ENCODE measurements around the gene MPV17L2. TPM values are rescaled to one million over a fixed set of nuclear protein-coding genes. Genes with fewer than 3 reads are reported as not detected.

Gene MPV17L2
- total and polyA plus RNA-seq, 10 of the 15 experiments (the other 5 are each of a cell fraction or from before 2014, with no cell fraction given) = 5.1 to 57.2 (median 22.9) TPM

GRCh38 chr19:18152817-18153555, 40.0 kb upstream of the MPV17L2 start, which contains the start of gene PIK3R2 (continued):
- TF ChIP-seq CTCF (IDR thresholded peaks at IDR 0.05 in 2 of 3, conservative IDR thresholded peaks at IDR 0.05 in 1 of 3; ENCODE audit: control insufficient read depth in 2 of 3, extremely low read depth in 1 of 3, insufficient read depth in 1 of 3, low read depth in 3 of 3, low read length in 3 of 3) (no peak; a peak in 1 of 6 replicates), CBX3 (IDR thresholded peaks at IDR 0.05; ENCODE audit: borderline replicate concordance, low read depth) (no peak), RAD21 (IDR thresholded peaks at IDR 0.05; ENCODE audit: insufficient read depth, low read depth, low read length) (no peak), ATF3 (IDR thresholded peaks at IDR 0.05; ENCODE audit: borderline replicate concordance, extremely low read depth, low read depth, low read length) (no peak), CBFB (IDR thresholded peaks at IDR 0.05; ENCODE audit: low read depth) (no peak), SIN3A (IDR thresholded peaks at IDR 0.05; ENCODE audit: low read depth, low read length) (no peak; the same call in 1 of the 2 replicates), HDAC2 (IDR thresholded peaks at IDR 0.05) (no peak), HDGF (IDR thresholded peaks at IDR 0.05) (peak; percentile 26; the same call in 1 of the 2 replicates), EP300 (IDR thresholded peaks at IDR 0.05; ENCODE audit: borderline replicate concordance in 1 of 2, control insufficient read depth in 1 of 2, low read depth in 2 of 2, low read length in 2 of 2) (0 out of 4 replicates have a peak, but pooled peaks of 1 of the 2 experiments have one; percentile 2), TBL1XR1 (IDR thresholded peaks at IDR 0.05; ENCODE audit: low read depth, low read length) (peak; percentile 80; the same call in 1 of the 2 replicates), TCF7 (IDR thresholded peaks at IDR 0.05; ENCODE audit: borderline replicate concordance) (no peak), ZBED1 (IDR thresholded peaks at IDR 0.05; ENCODE audit: borderline replicate concordance) (no peak), SIX5 (IDR thresholded peaks at IDR 0.05; ENCODE audit: low read depth, low read length, severe bottlenecking) (no peak), BMI1 (IDR thresholded peaks at IDR 0.05; ENCODE audit: borderline replicate concordance) (no peak), CEBPZ (IDR thresholded peaks at IDR 0.05; ENCODE audit: low read depth, low read length) (no peak), SRF (IDR thresholded peaks at IDR 0.05; ENCODE audit: low read depth in 2 of 2, low read length in 2 of 2) (no peak), HCFC1 (IDR thresholded peaks at IDR 0.05; ENCODE audit: low read length) (peak; percentile 15; the same call in 1 of the 2 replicates), SP1 (IDR thresholded peaks at IDR 0.05; ENCODE audit: low read depth, low read length) (no peak), CHD4 (IDR thresholded peaks at IDR 0.05) (no peak), BCL3 (IDR thresholded peaks at IDR 0.05; ENCODE audit: borderline replicate concordance, insufficient read depth, low read depth, low read length, poor library complexity, severe bottlenecking) (peak; percentile 22), PAX8 (IDR thresholded peaks at IDR 0.05) (no peak), STAT3 (IDR thresholded peaks at IDR 0.05; ENCODE audit: low read depth, low read length) (no peak), ZNF217 (IDR thresholded peaks at IDR 0.05) (peak; percentile 83)

Measured in GM12878 (cell line).